HuH-7.5 (cell line): Measurements from ENCODE around the gene DSTYK.
A peak's percentile ranks its signal among the peaks of the same experiment; 100 is the strongest.

Source experiments
- DNase-seq: peaks from one replicate; pipeline ENCODE4 v3.0.0; 2011; ENCODE audit warnings: low spot score

DSTYK gene

DNA sequence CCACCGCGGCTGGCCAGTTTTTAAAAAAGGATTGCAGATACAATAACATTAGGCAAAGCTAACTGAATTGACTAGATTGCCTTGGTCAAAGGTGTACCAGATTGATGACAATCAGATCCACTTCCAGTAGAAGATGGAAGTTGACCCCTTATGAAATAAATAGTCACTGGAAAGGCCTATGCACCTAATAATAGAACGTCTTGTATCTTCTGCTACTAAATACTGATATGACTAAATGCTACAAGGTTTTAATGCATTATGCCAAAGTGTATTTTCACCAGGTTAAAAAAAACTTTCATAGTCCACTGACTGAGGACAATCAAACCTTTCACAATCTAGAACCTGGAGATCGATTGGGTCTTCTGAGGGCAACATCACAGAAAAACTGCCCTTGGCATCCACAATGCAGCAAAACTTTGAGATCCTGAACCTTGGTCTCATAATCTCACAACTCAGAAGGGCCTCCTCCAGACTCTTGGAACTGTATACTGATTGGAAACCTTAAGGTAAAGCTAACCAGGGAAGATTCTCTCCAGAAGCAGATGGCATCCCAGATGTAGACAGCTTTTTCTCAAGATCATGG is 82.0 kb downstream of the DSTYK start:
- DNase-seq: no peak

DNA sequence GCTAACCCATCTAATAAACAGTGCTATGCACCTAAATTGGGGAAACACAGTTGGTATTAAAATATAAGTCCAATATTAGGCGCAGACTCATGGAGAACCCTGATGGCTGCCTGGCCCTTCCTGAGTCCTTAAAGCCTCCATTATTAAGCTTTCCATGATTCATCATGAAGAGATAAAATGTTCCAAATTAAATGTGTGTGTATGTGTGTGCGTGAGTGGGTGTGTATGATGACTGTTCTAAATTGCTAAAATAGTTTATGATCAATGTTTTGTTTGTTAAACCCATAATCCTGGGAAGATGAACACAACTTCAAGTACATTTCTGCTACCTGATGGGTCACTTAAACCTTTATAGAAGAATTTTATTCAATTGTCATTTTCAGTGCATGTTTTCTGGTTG is 83.5 kb downstream of the DSTYK start:
- DNase-seq: no peak

DNA sequence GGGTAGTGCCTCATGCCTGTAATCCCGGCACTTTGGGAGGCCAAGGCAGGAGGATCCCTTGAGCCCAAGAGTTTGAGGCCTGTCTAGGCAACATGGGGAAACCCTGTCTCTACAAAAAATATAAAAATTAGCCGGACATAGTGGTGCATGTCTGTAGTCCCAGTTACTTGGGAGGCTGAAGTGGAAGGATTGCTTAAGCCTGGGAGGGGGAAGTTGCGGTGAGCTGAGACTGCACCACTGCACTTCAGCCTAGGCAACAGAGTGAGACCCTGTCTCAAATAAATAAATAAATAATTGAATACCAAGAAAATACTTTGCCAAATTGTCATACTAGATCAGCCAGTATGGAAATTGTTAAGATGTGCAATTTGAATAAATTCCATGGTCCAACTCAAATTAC is 83.9 kb downstream of the DSTYK start:
- DNase-seq: no peak

DNA sequence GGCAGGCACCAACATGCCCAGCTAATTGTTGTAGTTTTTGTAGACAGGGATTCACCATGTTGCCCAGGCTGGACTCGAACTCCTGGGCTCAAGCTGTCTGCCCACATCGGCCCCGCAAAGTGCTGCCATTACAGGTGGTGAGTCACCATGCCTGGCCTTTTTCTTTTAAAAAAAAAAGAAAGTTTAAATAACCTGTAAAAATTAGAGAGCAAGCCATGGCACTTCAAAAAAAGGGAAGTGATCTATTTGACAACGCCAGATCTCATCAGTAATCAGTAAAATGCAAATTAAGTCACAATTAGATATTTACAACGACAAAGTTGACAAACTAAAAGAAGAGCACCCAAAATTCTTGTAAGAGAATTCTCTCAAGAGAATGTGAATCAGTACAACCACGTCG is 86.8 kb downstream of the DSTYK start:
- no peak for DNase-seq

DNA sequence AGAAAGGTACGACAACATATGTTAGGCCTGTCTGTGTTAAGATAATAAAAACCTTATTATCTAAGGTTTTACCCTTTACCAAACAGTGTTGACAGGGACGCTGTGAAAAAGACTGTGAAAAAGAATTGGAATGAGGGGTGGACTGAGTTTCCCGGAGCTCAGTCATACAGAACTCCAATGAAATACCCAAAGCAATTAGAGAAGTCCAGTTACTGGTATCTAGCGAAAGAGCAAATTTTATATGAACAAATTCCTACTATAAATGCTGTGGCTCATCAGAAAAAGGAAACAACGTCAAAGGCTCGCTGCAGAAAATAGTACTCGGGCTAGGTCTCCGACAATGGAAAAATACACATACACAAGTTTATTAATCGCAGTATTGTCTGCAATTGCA is 89.0 kb downstream of the DSTYK start:
- no peak for DNase-seq

DNA sequence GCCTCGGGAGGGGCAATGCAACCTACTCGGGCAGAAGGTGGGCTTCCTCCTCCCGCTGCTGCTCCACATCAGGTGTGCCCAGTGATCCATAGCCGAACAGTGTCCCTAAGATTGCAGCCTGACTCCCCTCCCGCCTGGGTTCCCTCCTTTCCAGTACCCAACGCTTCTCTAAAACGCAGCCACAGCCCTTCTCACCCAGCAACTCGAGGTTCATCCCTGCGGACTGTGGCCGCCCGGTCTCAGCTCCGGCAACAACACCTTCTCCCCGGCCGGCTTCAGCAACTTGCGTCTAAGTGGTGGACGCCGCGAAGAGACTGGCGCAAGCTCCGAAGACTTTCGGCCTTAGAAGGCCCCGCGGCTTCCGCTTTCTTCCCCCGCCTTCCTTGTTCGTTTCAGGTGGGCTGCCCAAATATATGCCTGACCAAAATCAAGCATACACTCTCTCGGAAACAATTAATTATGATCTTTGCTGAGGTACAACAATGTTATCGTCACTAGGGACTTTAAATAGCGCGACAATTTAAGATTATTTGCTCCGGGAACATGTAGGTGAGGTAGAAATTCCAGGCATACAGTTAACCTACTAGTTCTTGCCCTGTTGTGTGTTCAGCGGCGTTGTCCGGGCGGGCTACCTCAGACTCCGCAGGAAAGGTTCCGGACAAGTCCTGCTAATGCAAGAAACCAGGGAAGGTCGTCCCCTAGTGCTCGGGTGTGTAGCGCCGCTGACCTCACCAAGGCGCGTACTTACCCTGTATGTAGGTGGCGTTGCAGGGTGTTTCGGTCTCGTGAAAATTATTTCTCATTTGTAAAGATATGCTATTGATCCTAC is 89.6 kb downstream of the DSTYK start, which contains the start of gene RBBP5:
RBBP5 (minus strand) TSS at position 319 of the 829 bp plus-strand sequence; CDS start at position 214, 105 bp downstream.
- peak; percentile 65 for DNase-seq

DNA sequence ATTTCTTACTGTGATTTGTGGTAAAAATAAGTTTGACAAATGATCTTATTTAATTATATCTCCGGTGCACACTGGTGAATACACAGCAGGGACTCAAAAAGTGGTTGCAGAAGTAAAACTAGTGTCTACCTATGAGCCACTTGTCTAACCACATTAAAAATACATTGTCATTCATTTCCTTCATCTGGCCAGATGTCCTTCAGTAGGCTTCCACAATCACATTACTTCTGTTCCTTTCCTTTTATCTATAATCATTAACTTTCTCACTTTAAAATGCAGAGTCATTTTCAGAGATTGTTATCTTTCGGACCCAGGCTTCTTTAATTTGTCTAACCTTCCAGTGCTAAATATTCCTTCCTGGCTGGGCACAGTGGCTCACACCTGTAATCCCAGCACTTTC is 92.8 kb downstream of the DSTYK start:
- DNase-seq: no peak

DNA sequence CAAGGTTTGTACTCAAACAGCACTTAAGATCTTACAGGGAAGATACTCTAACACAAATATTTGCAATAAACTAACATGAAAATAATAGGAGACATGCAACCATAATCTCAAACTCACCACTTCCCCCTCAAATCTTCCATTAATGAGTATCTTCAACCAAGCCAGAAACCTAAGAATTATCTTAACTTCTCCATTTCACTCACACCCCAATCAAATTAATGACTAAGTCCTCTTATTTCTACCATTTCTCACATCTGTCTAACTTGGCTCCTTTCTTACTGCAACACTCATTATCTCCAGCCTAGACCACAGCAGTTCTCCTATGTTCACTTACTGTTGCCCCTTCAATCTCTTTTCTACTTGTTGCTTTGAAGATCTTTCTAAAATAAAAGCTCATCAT is 100.1 kb downstream of the DSTYK start:
- no peak for DNase-seq

DNA sequence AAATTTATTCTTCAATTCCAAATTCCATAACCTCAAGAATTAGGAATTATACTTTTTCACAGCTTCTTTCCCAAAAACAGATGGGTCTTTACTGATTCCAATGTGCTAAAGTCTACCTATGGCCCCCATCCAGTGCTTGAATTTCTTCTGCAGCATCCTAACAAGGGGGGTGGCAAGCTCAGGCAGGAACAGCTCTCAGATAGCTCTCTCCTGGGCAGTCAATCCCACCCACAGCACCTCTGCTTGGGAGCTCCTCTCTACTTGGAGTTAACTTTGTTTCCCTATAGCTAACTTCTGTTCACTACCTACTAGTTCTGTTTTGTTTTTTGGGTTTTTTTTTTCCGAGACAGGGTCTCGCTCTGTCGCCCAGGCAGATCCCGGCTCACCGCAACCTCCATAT is 101.8 kb downstream of the DSTYK start:
- no peak for DNase-seq

DNA sequence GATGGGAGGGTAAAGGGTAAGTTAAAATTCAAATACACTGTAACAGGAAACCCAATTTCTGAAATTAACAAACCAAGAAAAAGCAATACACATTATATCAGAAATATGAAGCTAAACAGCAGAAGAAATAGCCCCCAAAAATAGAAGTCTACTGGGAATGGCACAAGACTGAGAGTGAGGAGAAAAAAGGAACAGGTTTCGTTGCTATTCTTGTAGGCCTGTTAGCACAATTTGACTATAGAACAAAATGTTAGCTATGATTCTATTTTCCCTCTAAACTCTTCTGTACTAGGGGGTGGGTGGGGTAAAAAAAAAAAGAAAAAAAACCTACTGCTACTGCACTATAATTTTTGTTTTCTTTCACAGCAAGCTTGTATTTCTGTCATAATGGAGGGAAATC is 102.2 kb downstream of the DSTYK start:
- no peak for DNase-seq

DNA sequence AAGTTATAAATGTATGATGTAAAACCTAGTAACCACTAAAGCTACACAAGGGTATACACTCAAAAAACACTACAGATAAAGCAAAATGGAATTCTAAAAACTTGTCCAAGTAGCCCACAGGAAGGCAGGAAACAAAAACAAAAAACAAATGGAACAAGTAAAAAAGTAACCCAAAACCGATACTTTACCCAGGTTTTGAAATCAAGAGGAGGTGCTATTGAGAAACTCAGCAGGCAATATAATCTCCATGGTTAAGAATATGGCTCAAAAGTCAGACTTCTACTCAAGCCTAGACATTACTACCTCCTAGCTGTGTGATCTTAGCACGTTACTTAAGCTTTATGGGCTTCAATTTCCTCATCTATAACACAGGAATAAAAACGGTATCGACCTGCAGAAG is 103.0 kb downstream of the DSTYK start:
- no peak for DNase-seq

DNA sequence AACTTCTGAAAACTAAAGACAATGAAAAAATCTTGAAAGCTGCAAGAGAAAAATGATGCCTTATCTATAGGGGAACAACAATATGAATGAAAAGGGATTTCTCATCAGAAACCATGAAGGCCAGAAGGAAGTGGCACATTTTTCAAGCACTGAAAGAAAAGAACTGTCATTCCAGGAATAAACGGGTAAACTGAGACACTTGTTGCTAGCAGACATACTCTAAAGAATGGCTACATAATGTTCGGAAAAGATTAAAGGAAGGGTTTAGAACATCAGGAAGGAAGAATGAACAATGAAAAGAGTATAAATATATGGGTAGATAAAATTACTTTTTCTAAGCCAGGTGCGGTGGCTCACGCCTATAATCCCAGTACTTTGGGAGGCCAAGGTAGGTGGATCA is 104.2 kb downstream of the DSTYK start:
- no peak for DNase-seq

DNA sequence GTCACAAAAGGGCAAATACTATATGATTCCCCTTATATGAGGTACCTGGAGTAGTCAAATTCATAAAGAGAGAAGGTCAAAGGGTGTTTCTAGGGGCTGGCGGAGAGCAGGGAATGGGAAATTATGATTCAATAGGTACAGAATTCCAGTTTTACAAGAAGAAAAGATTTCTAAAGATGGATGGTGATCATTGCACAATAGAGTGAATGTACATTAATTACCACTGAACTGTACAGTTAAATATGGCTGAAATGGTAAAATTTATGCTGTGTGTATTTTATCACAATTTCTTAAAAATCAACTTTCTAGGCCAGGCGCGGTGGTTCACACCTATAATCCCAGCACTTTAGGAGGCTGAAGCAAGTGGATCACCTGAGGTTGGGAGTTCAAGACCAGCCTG is 109.1 kb downstream of the DSTYK start:
- DNase-seq: no peak

DNA sequence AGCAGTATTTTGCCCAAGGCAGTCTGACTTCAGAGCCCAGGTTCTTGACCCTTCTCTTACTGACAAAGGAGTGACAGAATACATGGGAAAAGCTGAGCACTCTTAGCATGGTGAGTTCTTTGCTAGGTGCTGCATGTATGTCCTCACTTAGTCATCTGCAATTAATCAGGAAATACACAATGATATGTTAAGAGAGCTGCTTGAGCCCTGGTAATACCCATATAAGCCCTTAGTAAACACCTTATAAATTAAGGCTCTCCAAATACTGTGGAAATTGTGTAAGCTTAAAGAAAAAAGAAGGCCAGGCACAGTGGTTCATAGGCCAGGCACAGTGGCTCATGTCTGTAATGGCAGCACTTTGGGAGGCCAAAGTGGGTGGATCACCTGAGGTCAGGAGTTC is 113.3 kb downstream of the DSTYK start:
- DNase-seq: no peak

DNA sequence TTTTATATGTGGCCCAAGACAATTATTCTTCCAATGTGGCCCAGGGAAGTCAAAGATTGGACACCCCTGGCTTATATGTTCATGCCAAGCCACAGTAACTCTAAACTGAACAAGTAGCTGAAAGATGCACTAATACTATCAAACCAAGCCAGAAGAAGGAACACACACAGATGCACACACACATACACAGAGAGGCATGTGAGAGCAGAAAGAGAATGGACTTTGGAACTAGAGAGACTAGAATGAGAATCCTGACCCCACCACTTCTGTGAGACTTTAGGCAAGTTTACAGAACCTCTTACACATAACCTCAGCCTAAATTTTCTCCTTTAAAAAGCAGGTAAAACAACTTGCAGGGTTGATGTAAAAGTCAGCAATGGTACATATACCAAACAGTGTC is 116.1 kb downstream of the DSTYK start:
- DNase-seq: no peak
